ENCODE results near the gene DOCK2.
"Not testable (repeated sequence)": the region's sequence is repeated elsewhere in the genome, so short reads cannot be mapped to it uniquely, and the experiment has no call there.

The DOCK2 gene

DNA sequence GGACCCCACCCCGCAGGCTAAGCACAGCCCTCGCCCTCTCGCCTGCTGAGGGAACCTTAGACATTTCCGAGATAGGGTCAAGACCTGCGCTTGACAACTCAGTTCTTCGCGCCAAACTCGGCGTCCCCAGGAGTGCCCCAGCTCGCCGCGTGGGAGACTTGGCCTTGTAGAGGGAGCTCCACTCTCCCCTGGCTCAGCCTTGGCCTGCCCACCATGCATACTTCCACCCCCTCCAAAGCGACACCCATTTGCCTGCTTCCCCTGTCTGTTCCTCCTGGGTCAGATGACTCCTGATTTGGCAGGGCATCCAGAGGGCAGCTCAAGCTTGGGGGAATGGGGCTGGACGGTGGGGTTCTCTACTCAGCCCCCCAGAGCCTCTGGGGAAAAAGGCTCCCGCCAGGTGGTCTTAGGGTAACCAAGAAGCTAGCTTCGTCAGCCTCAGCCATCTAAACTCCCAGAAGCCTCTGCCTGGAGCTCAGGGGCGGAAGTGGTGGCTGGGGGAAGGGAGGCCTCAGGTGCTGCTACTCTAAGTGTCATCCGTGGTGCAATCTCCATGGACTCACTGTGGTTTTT is 560 bp downstream of the DOCK2 start:
- peak; percentile 52 for DNase-seq (ENCODE audit: low read depth)

DNA sequence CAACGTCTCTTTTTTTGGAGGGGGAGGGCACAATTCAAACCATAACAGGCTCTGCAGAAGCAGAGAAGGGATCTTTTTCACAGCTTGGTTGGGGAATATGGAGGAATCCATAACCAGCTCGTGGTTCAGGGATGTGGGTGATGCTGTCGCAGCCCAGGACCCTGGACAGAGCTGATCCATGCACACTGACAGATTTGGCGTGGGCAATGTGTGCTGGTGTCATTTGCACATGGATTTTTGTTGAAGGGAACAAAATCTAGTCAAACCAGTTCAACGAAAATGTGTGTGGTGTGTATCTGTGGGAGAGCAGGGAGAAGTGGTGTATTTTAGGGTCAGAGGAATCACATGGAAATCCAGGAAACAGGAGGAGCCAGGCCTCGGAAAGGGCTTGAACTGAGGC is 4.2 kb downstream of the DOCK2 start:
- no peak for DNase-seq (ENCODE audit: low read depth)

GRCh38 chr5:169646856-169647255 is 9.8 kb downstream of the DOCK2 start:
- no peak for DNase-seq (ENCODE audit: low read depth)

- no peak for DNase-seq (ENCODE audit: low read depth)
These were observed 10.5 kb downstream of the DOCK2 start for GRCh38 chr5:169647566-169647965.

DNA sequence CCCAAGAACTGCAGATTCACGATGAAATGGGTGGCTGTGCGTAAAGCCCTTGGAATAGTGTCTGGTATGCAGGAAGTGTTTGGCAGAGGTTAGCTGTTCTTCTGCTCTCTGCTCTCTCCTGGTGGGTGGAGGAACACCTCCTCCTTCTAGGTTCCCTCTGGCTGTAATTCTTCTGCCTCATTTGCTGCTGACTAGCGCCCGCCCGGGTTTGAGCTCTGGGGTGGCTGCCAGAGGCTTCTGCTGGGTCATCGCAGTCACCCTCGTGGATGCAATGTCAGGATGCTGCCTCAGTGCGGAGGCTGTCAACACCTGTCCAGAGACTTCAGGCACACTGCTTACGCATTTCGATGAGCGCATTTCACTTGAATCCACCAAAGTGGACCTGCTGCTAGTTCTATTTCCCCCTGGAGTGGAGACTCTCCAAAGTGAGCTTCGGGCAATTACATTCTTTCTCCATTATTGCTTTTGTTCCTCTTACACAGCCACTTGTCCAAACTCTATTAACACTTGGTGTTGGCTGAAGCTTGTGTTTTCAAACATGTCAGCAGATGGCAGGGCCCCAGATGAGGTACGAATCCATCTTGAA is 11.7 kb downstream of the DOCK2 start:
- no peak for DNase-seq (ENCODE audit: low read depth)

- DNase-seq (ENCODE audit: low read depth) = no peak
These were observed 12.4 kb downstream of the DOCK2 start for GRCh38 chr5:169649486-169649885.

GRCh38 chr5:169650701-169651331 is 13.7 kb downstream of the DOCK2 start:
- no peak for DNase-seq (ENCODE audit: low read depth)

DNA sequence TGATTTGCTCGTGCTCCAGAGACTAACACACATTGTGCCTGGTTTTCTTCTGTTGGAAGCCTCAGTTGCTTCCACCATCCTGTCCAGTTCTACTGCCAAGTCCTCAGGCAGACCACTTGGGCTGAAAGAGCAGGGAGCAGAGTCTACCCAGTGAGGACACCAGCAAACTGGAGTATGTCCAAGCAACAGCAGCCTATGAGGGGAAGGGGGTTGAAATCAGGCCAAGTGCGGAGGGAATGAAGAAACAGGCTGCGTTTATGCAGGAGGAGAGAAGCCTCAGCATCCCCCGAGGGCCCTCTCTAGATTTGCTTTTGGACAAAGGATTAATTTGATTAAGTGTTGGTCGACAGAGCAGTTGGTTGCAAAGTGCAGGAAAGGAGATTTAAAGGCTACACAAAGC is 14.5 kb downstream of the DOCK2 start:
- DNase-seq (ENCODE audit: low read depth) = no peak

- DNase-seq (ENCODE audit: low read depth) = no peak
These were observed 15.0 kb downstream of the DOCK2 start for GRCh38 chr5:169652057-169652456.

- DNase-seq (ENCODE audit: low read depth) = no peak
These were observed 16.0 kb downstream of the DOCK2 start for GRCh38 chr5:169653091-169653490.

GRCh38 chr5:169655353-169655752 is 18.3 kb downstream of the DOCK2 start:
- DNase-seq (ENCODE audit: low read depth) = no peak

- DNase-seq (ENCODE audit: low read depth) = no peak
These were observed 19.2 kb downstream of the DOCK2 start for GRCh38 chr5:169656125-169656901.

- no peak for DNase-seq (ENCODE audit: low read depth)
These were observed 20.1 kb downstream of the DOCK2 start for GRCh38 chr5:169657127-169657526.

GRCh38 chr5:169662451-169662850 is 25.4 kb downstream of the DOCK2 start:
- not testable (repeated sequence) for DNase-seq (ENCODE audit: low read depth)

- no peak for DNase-seq (ENCODE audit: low read depth)
These were observed 26.5 kb downstream of the DOCK2 start for GRCh38 chr5:169663537-169663936.

DNA sequence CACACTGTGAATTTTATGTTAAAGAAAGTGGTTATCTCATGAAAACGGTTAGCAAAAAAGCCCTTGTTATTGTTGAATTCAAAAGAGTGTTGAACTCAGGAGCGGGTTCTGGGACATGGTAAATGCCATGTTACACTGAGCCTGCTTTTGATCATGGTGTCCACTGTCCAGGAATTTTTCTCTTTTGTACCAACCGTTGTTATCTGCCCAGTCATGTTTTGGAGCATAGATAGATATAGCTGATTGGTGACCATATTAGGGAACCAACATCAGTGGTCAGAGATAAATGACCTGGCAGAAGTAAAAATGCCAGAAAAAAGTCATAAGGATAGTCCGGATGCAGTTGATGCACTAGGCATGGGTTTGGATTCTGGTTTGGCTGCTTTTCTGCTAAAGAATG is 29.3 kb downstream of the DOCK2 start:
- no peak for DNase-seq (ENCODE audit: low read depth)

DNA sequence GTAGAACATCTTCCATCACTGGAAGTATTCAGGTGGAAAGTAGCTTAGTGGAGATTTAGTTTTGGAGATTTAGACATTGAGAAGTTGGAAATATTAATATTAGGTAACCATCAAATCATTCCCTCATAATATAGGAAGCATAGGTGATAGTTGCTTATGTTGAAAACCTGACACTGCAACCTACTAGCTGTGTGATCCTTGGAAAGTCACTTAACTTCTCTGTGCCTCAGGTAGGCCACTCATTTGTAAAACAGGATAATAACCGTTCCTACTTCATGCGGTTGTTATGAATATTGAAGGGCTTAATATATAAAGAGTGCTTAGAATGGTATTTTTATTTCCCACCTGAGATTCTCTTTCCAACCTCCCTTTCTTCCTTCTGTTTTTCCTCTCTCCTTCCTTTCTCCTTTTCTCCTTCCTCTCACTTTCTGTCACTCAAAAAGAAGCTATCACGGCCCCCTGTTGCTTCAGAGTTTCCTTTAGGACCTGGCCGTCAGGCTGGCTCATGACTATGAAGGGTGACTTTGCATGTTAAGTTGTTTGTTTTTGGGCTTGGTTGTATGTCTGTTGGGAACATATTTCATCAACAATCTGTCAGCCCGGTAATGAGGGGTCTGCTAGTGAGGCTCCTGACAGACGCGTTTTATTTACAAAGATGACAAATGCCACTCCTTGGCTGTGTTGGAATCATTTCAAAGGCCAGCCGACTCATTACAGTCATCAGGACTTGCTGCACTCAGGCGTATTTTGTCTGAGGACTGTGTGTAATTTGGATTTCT is 31.0 kb downstream of the DOCK2 start:
- no peak for DNase-seq (ENCODE audit: low read depth)

GRCh38 chr5:169668732-169669131 is 31.7 kb downstream of the DOCK2 start:
- DNase-seq (ENCODE audit: low read depth) = no peak

- no peak for DNase-seq (ENCODE audit: low read depth)
These were observed 33.9 kb downstream of the DOCK2 start for GRCh38 chr5:169670769-169671525.

DNA sequence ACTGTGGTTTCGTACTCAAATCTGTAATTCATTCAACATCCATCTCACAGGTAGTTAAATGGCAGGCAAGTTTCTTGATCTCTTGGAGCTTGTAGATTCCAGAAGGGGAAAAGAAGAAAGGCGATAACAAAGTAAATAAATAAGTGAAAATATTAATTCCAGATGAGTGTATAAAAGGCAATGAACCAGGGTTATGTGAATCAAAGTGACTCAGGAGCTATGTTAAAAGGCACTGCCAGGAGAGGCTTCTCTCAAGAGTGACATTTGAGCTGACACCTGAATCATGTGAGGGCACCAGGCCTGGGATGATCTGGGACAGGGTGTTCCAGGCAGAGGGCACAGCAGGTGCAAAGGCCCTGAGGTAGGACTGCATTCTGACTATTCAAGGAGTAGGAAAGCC is 45.0 kb downstream of the DOCK2 start:
- DNase-seq (ENCODE audit: low read depth) = no peak

GRCh38 chr5:169686137-169686536 is 49.1 kb downstream of the DOCK2 start:
- DNase-seq (ENCODE audit: low read depth) = no peak

DNA sequence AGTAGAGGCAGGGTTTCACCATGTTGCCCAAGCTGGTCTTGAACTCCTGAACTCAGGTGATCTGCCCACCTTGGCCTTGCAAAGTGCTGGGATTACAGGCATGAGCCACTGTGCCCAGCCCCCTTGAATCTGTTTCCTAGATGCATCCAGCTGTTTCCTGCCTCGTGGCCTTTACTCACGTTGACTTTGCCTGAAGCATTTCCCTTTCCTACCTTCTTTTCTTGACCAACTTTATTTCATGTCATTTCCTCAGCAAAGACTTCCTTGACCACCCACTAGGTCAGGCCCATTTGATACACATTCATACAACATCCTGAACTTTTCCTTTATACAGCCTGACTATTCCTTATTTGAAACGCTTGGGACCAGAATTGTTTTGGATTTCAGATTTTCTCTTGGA is 51.0 kb downstream of the DOCK2 start:
- no peak for DNase-seq (ENCODE audit: low read depth)

Data from activated gamma-delta T cell treated with anti-CD3 and anti-CD28 coated beads, Interleukin-2, amount 50 U/mL, for 16 hours (primary cell).